ENCODE data around the gene TWIST1. TPM values are rescaled to one million over a fixed set of nuclear protein-coding genes. Genes with fewer than 3 reads are reported as not detected.

The TWIST1 gene
- total RNA-seq, 1 donor from 2014 or later: 5.7 TPM

DNA sequence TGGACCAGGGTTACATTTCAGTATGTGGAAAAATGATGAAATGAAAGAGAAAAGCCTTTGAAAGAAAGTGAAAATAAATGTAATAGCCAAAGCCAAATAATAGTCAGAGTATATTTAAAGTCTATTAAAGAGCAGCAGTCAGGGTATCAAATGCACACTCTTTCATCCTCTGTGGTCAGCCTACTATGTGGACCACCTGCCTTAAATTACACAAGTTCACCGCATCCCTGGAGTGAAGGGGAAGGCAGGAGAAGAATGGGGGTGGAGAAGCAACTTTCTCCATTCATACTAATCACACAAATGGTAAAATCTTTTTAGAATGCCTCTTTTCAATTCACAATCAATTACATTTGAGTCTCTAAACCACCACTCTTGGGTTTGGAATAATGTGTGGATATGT is 16.0 kb downstream of the TWIST1 start:
- Histone ChIP-seq H3K9ac (ENCODE audit: low read length) (no peak overlapping the region), H3K36me3 (ENCODE audit: insufficient read depth, low read length) (no peaks in the 10 kb centered on the region), H3K4me3 (ENCODE audit: insufficient read depth, low read depth, low read length) (no peak overlapping the region), H3K27me3 (ENCODE audit: insufficient read depth, low read length) (peaks cover 8% of the 10 kb centered on the region), H4K20me1 (ENCODE audit: insufficient read depth, low read length) (no peaks in the 10 kb centered on the region), H2AFZ (ENCODE audit: low read depth, low read length) (no peak overlapping the region), H3K4me2 (ENCODE audit: low read length) (no peak overlapping the region), H3K4me1 (ENCODE audit: insufficient read depth, low read length) (peaks cover 5% of the 10 kb centered on the region), H3K27ac (ENCODE audit: low read depth, low read length) (no peak overlapping the region), H3K79me2 (ENCODE audit: insufficient read depth, low read length) (no peaks in the 10 kb centered on the region), H3K9me3 (ENCODE audit: insufficient read depth, low read depth, low read length) (no peaks in the 10 kb centered on the region)
- FAIRE-seq (no peak), DNase-seq (ENCODE audit: low read depth) (no peak)
- TF ChIP-seq CTCF (IDR thresholded peaks at IDR 0.05; ENCODE audit: insufficient read depth, low read depth, low read length) (no peak), EZH2 (IDR thresholded peaks at IDR 0.05; ENCODE audit: insufficient read depth, low read length) (no peak)
- H3K27me3 Mint-ChIP-seq (ENCODE audit: low read depth, unreplicated experiment): peaks cover 43% of the 10 kb centered on the region
- H3K4me1 Mint-ChIP-seq (ENCODE audit: low read depth, unreplicated experiment): no peaks in the 10 kb centered on the region
- no peaks in the 10 kb centered on the region for H3K36me3 Mint-ChIP-seq (ENCODE audit: low read depth, unreplicated experiment)
- no peaks in the 10 kb centered on the region for H3K9me3 Mint-ChIP-seq (ENCODE audit: unreplicated experiment)
- H3K4me3 Mint-ChIP-seq (ENCODE audit: unreplicated experiment): no peak overlapping the region
- no peak overlapping the region for H3K27ac Mint-ChIP-seq (ENCODE audit: unreplicated experiment)

GRCh38 chr7:19099924-19100323 is 17.5 kb downstream of the TWIST1 start:
- Mint-ChIP-seq H3K9me3 (ENCODE audit: unreplicated experiment) (no peaks in the 10 kb centered on the region), H3K27me3 (ENCODE audit: low read depth, unreplicated experiment) (peaks cover 28% of the 10 kb centered on the region), H3K36me3 (ENCODE audit: low read depth, unreplicated experiment) (no peaks in the 10 kb centered on the region), H3K4me1 (ENCODE audit: low read depth, unreplicated experiment) (no peaks in the 10 kb centered on the region), H3K27ac (ENCODE audit: unreplicated experiment) (no peak overlapping the region), H3K4me3 (ENCODE audit: unreplicated experiment) (no peak overlapping the region)
- Histone ChIP-seq H3K4me3 (ENCODE audit: insufficient read depth, low read depth, low read length) (no peak overlapping the region), H3K36me3 (ENCODE audit: insufficient read depth, low read length) (no peaks in the 10 kb centered on the region), H3K9ac (ENCODE audit: low read length) (no peak overlapping the region), H2AFZ (ENCODE audit: low read depth, low read length) (no peak overlapping the region), H3K27ac (ENCODE audit: low read depth, low read length) (no peak overlapping the region), H4K20me1 (ENCODE audit: insufficient read depth, low read length) (no peaks in the 10 kb centered on the region), H3K79me2 (ENCODE audit: insufficient read depth, low read length) (no peaks in the 10 kb centered on the region), H3K4me1 (ENCODE audit: insufficient read depth, low read length) (no peaks in the 10 kb centered on the region), H3K27me3 (ENCODE audit: insufficient read depth, low read length) (no peaks in the 10 kb centered on the region), H3K9me3 (ENCODE audit: insufficient read depth, low read depth, low read length) (no peaks in the 10 kb centered on the region), H3K4me2 (ENCODE audit: low read length) (no peak overlapping the region)
- no peak for TF ChIP-seq CTCF (IDR thresholded peaks at IDR 0.05; ENCODE audit: insufficient read depth, low read depth, low read length)
- TF ChIP-seq EZH2 (IDR thresholded peaks at IDR 0.05; ENCODE audit: insufficient read depth, low read length): no peak
- DNase-seq (ENCODE audit: low read depth) (no peak), FAIRE-seq (no peak)

- no peaks in the 10 kb centered on the region for H3K4me1 ChIP-seq (ENCODE audit: insufficient read depth, low read length)
- DNase-seq (ENCODE audit: low read depth) (no peak), FAIRE-seq (no peak)
- Mint-ChIP-seq H3K9me3 (ENCODE audit: unreplicated experiment) (no peaks in the 10 kb centered on the region), H3K36me3 (ENCODE audit: low read depth, unreplicated experiment) (no peaks in the 10 kb centered on the region), H3K27me3 (ENCODE audit: low read depth, unreplicated experiment) (peaks cover 20% of the 10 kb centered on the region), H3K4me3 (ENCODE audit: unreplicated experiment) (no peak overlapping the region), H3K4me1 (ENCODE audit: low read depth, unreplicated experiment) (no peaks in the 10 kb centered on the region), H3K27ac (ENCODE audit: unreplicated experiment) (no peak overlapping the region)
- H3K4me3 ChIP-seq (ENCODE audit: insufficient read depth, low read depth, low read length): no peak overlapping the region
- H3K27ac ChIP-seq (ENCODE audit: low read depth, low read length): no peak overlapping the region
- TF ChIP-seq EZH2 (IDR thresholded peaks at IDR 0.05; ENCODE audit: insufficient read depth, low read length) (no peak), CTCF (IDR thresholded peaks at IDR 0.05; ENCODE audit: insufficient read depth, low read depth, low read length) (no peak)
- no peaks in the 10 kb centered on the region for H3K27me3 ChIP-seq (ENCODE audit: insufficient read depth, low read length)
- H4K20me1 ChIP-seq (ENCODE audit: insufficient read depth, low read length): no peaks in the 10 kb centered on the region
- no peaks in the 10 kb centered on the region for H3K9me3 ChIP-seq (ENCODE audit: insufficient read depth, low read depth, low read length)
- no peaks in the 10 kb centered on the region for H3K79me2 ChIP-seq (ENCODE audit: insufficient read depth, low read length)
- H3K36me3 ChIP-seq (ENCODE audit: insufficient read depth, low read length): no peaks in the 10 kb centered on the region
- no peak overlapping the region for H3K9ac ChIP-seq (ENCODE audit: low read length)
- no peak overlapping the region for H2AFZ ChIP-seq (ENCODE audit: low read depth, low read length)
- no peak overlapping the region for H3K4me2 ChIP-seq (ENCODE audit: low read length)
Observed at GRCh38 chr7:19099194-19099593, 18.2 kb downstream of the TWIST1 start.

Measured in astrocyte (in vitro differentiated cells and primary cell).